GM12892 (cell line): ENCODE measurements around the gene PKDREJ.
A peak's percentile ranks its signal among the peaks of the same experiment; 100 is the strongest.
"Not testable (repeated sequence)": the region's sequence is repeated elsewhere in the genome, so short reads cannot be mapped to it uniquely, and the experiment has no call there.

Experiments used
- DNase-seq: peaks from one replicate; pipeline ENCODE4 v3.0.0; 2011; ENCODE audit not compliant: insufficient read length
- FAIRE-seq: peaks from 2 replicates; lab custom pipeline; 2011; peaks lifted over from hg19 to GRCh38; lab: Jason Lieb, UNC
- POLR2A ChIP-seq: IDR thresholded peaks from 2 replicates; pipeline ENCODE4 v1.6.1; 2011; ENCODE audit warnings: low read depth, low read length, control low read depth
- POLR2AphosphoS5 ChIP-seq: IDR thresholded peaks from 2 replicates; pipeline ENCODE4 v1.6.1; 2011; ENCODE audit warnings: low read depth, low read length, control low read depth
- TAF1 ChIP-seq: IDR thresholded peaks from 2 replicates; pipeline ENCODE4 v1.6.1; 2011; ENCODE audit warnings: low read depth, mild to moderate bottlenecking, control low read depth, low read length, borderline replicate concordance

PKDREJ gene

GRCh38 chr22:46273432-46274148, 10.4 kb upstream of the PKDREJ start:
- no peak for FAIRE-seq
- no peak for TF ChIP-seq POLR2A
- TF ChIP-seq POLR2AphosphoS5, result no peak
- TF ChIP-seq TAF1, result no peak
- no peak for DNase-seq

- no peak for FAIRE-seq
Measured at GRCh38 chr22:46272762-46273431, 9.8 kb upstream of the PKDREJ start.

GRCh38 chr22:46272196-46272595, 9.1 kb upstream of the PKDREJ start:
- DNase-seq (no peak), FAIRE-seq (no peak)
- TF ChIP-seq POLR2A, result no peak
- TF ChIP-seq POLR2AphosphoS5, result no peak
- TF ChIP-seq TAF1, result no peak

More at GRCh38 chr22:46272762-46273431, 9.8 kb upstream of the PKDREJ start:
- no peak for DNase-seq
- TF ChIP-seq POLR2AphosphoS5 (no peak), POLR2A (no peak), TAF1 (no peak)

- TF ChIP-seq TAF1 (no peak), POLR2A (no peak), POLR2AphosphoS5 (no peak)
- no peak for DNase-seq
- no peak for FAIRE-seq
Measured at GRCh38 chr22:46269564-46269963, 6.4 kb upstream of the PKDREJ start.

GRCh38 chr22:46267431-46268279, 4.5 kb upstream of the PKDREJ start, which contains the start of gene TTC38:
Gene TTC38, plus strand, starts transcription at chr22:46268008. Its CDS starts 32 bp downstream, at chr22:46268040.
- TF ChIP-seq POLR2A, result peak; percentile 35; the same call in 1 of the 2 replicates
- TF ChIP-seq POLR2AphosphoS5, result no peak
- FAIRE-seq, result peak; percentile 36
- DNase-seq, result peak; percentile 94

- DNase-seq, FAIRE-seq: not testable (repeated sequence)
Measured at GRCh38 chr22:46265627-46266026, 2.5 kb upstream of the PKDREJ start.

- not testable (repeated sequence) for DNase-seq, FAIRE-seq
Measured at GRCh38 chr22:46264520-46264919, 1.4 kb upstream of the PKDREJ start.

- FAIRE-seq (no peak), DNase-seq (no peak)
- TF ChIP-seq TAF1 (no peak), POLR2A (no peak), POLR2AphosphoS5 (no peak)
Measured at GRCh38 chr22:46262449-46263215, 511 bp downstream of the PKDREJ start.

- FAIRE-seq (no peak), DNase-seq (no peak)
- no peak for TF ChIP-seq POLR2AphosphoS5
- TF ChIP-seq TAF1, result no peak
- TF ChIP-seq POLR2A, result no peak
Measured at GRCh38 chr22:46260038-46260437, 3.1 kb downstream of the PKDREJ start.

- no peak for FAIRE-seq
- no peak for DNase-seq
- TF ChIP-seq POLR2A (no peak), POLR2AphosphoS5 (no peak), TAF1 (no peak)
Measured at GRCh38 chr22:46259374-46259773, 3.8 kb downstream of the PKDREJ start.
